HEK293 (cell line): Measurements from ENCODE around the gene PDYN.

Source experiments
- ATF2 ChIP-seq: fragments of 450-650 bp; formaldehyde crosslinking; IDR thresholded peaks from 2 replicates; pipeline ENCODE4 v1.5.1; 2016; ENCODE audit warnings: missing biosample characterization, missing genetic modification characterization, low read depth
- CTCF ChIP-seq: fragments of 450-650 bp; formaldehyde crosslinking; IDR thresholded peaks from 2 replicates; pipeline ENCODE4 v1.5.1; 2016; ENCODE audit warnings: missing biosample characterization, missing genetic modification characterization
- KLF16 ChIP-seq: fragments of 450-650 bp; formaldehyde crosslinking; IDR thresholded peaks from 2 replicates; pipeline ENCODE4 v1.5.1; 2017; ENCODE audit warnings: missing biosample characterization, missing genetic modification characterization
- PATZ1 ChIP-seq: fragments of 450-650 bp; formaldehyde crosslinking; IDR thresholded peaks from 2 replicates; pipeline ENCODE4 v1.5.1; 2016; ENCODE audit warnings: missing biosample characterization, missing genetic modification characterization
- REPIN1 ChIP-seq: fragments of 450-650 bp; formaldehyde crosslinking; IDR thresholded peaks from 2 replicates; pipeline ENCODE4 v1.5.1; 2017; ENCODE audit warnings: missing biosample characterization, missing genetic modification characterization, low read depth
- ZBTB11 ChIP-seq: fragments of 450-650 bp; formaldehyde crosslinking; conservative IDR thresholded peaks from 2 replicates; pipeline ENCODE4 v1.5.1; 2016; ENCODE audit warnings: low read depth, missing biosample characterization, missing genetic modification characterization
- ZBTB17 ChIP-seq: fragments of 450-650 bp; formaldehyde crosslinking; IDR thresholded peaks from 2 replicates; pipeline ENCODE4 v1.5.1; 2016; ENCODE audit warnings: missing biosample characterization, missing genetic modification characterization
- ZFP37 ChIP-seq: fragments of 450-650 bp; formaldehyde crosslinking; IDR thresholded peaks from 2 replicates; pipeline ENCODE4 v1.5.1; 2016; ENCODE audit warnings: missing biosample characterization, missing genetic modification characterization
- ZNF138 ChIP-seq: fragments of 450-650 bp; formaldehyde crosslinking; IDR thresholded peaks from 2 replicates; pipeline ENCODE4 v1.5.1; 2016; ENCODE audit warnings: missing biosample characterization, missing genetic modification characterization, borderline replicate concordance
- ZNF274 ChIP-seq, 2 experiments: fragments of 200-500 bp in 1 of 2; fragments of 450-650 bp in 1 of 2; sonication (Bioruptor generic) in 1 of 2; formaldehyde crosslinking in 1 of 2; IDR thresholded peaks; 2 replicates each; pipeline versions ENCODE4 v1.5.1 to v1.6.1; 2014 to 2016; ENCODE audit warnings: borderline replicate concordance in 1 of 2, inconsistent platforms in 1 of 2, low read length in 1 of 2, missing biosample characterization in 1 of 2, missing genetic modification characterization in 1 of 2
- ZNF350 ChIP-seq: fragments of 450-650 bp; formaldehyde crosslinking; IDR thresholded peaks from 2 replicates; pipeline ENCODE4 v1.5.0; 2017; ENCODE audit warnings: missing biosample characterization, mild to moderate bottlenecking, missing genetic modification characterization
- ZNF624 ChIP-seq: fragments of 450-650 bp; formaldehyde crosslinking; IDR thresholded peaks from 2 replicates; pipeline ENCODE4 v1.5.1; 2017; ENCODE audit warnings: missing biosample characterization, missing genetic modification characterization
- ZSCAN4 ChIP-seq: fragments of 450-650 bp; formaldehyde crosslinking; IDR thresholded peaks from 2 replicates; pipeline ENCODE4 v1.5.1; 2017; ENCODE audit warnings: missing biosample characterization, missing genetic modification characterization

- TF ChIP-seq CTCF (tag by site-specific recombination) (no peak), ZSCAN4 (tag by site-specific recombination) (no peak), ZBTB11 (tag by site-specific recombination) (no peak), ZBTB17 (no peak), PATZ1 (tag by site-specific recombination) (no peak), ZFP37 (no peak), ZNF274 (IDR thresholded peaks at IDR 0.05; ENCODE audit: low read length) (no peak), ZNF274 (tag by site-specific recombination; IDR thresholded peaks at IDR 0.05; ENCODE audit: borderline replicate concordance) (no peak), ZNF350 (tag by site-specific recombination) (no peak), REPIN1 (no peak), ZNF138 (no peak), ATF2 (tag by site-specific recombination) (no peak), ZNF624 (no peak), KLF16 (no peak)
These were observed 29.3 kb upstream of the PDYN start for GRCh38 chr20:2023151-2023550.
